K562 (cell line): Measurements from ENCODE around the gene KIF1A.

Experiments
- CTCF ChIP-seq, 3 experiments: IDR thresholded peaks in 2 of 3; conservative IDR thresholded peaks in 1 of 3; 2 replicates each; pipeline ENCODE4 v1.5.1; 2011 to 2012; ENCODE audit warnings: low read length in 3 of 3, mild to moderate bottlenecking in 3 of 3, control low read depth in 2 of 3, improper control_type of control experiment in 1 of 3, inconsistent platforms in 1 of 3, low read depth in 1 of 3, mixed read lengths in 1 of 3, moderate library complexity in 1 of 3; ENCODE audit not compliant: insufficient read depth in 2 of 3
- FOXM1 ChIP-seq, 2 experiments: fragments of 450-650 bp in 1 of 2; sonication (generic) in 1 of 2; formaldehyde crosslinking in 1 of 2; IDR thresholded peaks; 2 replicates each; pipeline versions ENCODE4 v1.6.1 to v1.9.0; 2017 to 2022; ENCODE audit warnings: low read depth in 2 of 2, mild to moderate bottlenecking in 2 of 2, missing genetic modification reagents in 1 of 2, moderate library complexity in 1 of 2
- MAFK ChIP-seq: IDR thresholded peaks from 2 replicates; pipeline ENCODE4 v1.6.1; 2011; ENCODE audit warnings: low read length, improper control_type of control experiment
- MAX ChIP-seq: sonication (generic); formaldehyde crosslinking; IDR thresholded peaks from 2 replicates; pipeline ENCODE4 v1.9.0; 2022; ENCODE audit warnings: mild to moderate bottlenecking, missing genetic modification reagents
- RHOXF2B ChIP-seq: fragments of 250-450 bp; sonication (Bioruptor Pico); conservative IDR thresholded peaks from 2 replicates; pipeline ENCODE4 v1.5.1; 2021
- SMC3 ChIP-seq: conservative IDR thresholded peaks from 2 replicates; pipeline ENCODE4 v1.6.1; 2011; ENCODE audit warnings: low read depth, low read length, improper control_type of control experiment; ENCODE audit not compliant: insufficient read depth
- TF ChIP-seq, protein P1 (sequence below): fragments of 250-450 bp; sonication (Bioruptor Pico); IDR thresholded peaks from 2 replicates; pipeline ENCODE4 v1.8.0; 2022; ENCODE audit warnings: moderate library complexity, mild to moderate bottlenecking, inconsistent platforms

GRCh38 chr2:240850026-240850425 lies 30.0 kb upstream of the KIF1A start:
- no peak for TF ChIP-seq FOXM1 (IDR thresholded peaks at IDR 0.05; ENCODE audit: low read depth)
- TF ChIP-seq FOXM1 (CRISPR knock-in tag; IDR thresholded peaks at IDR 0.05; ENCODE audit: low read depth): no peak
- no peak for TF ChIP-seq MAFK
- TF ChIP-seq CTCF (IDR thresholded peaks at IDR 0.05 in 2 of 3, conservative IDR thresholded peaks at IDR 0.05 in 1 of 3; ENCODE audit: insufficient read depth in 2 of 3, low read depth in 1 of 3, low read length in 3 of 3): no peak
- TF ChIP-seq, protein P1, sequence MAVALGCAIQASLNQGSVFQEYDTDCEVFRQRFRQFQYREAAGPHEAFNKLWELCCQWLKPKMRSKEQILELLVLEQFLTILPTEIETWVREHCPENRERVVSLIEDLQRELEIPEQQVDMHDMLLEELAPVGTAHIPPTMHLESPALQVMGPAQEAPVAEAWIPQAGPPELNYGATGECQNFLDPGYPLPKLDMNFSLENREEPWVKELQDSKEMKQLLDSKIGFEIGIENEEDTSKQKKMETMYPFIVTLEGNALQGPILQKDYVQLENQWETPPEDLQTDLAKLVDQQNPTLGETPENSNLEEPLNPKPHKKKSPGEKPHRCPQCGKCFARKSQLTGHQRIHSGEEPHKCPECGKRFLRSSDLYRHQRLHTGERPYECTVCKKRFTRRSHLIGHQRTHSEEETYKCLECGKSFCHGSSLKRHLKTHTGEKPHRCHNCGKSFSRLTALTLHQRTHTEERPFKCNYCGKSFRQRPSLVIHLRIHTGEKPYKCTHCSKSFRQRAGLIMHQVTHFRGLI (CRISPR knock-in tag): no peak
- no peak for TF ChIP-seq SMC3
- TF ChIP-seq RHOXF2B (CRISPR knock-in tag): no peak
- no peak for TF ChIP-seq MAX (CRISPR knock-in tag)
